Cardiac atrium fibroblast (primary cell): Measurements from ENCODE around the gene CIART. TPM values are rescaled to one million over a fixed set of nuclear protein-coding genes. Genes with fewer than 3 reads are reported as not detected.

Experiments used
- total RNA-seq: library from RNA; depleted of rRNA; stranded (reverse); fragments of >200 nt; gene quantifications from 2 replicates; pipeline ENCODE4 v1.2.3, GENCODE V29; 2015

The CIART gene, protein sequence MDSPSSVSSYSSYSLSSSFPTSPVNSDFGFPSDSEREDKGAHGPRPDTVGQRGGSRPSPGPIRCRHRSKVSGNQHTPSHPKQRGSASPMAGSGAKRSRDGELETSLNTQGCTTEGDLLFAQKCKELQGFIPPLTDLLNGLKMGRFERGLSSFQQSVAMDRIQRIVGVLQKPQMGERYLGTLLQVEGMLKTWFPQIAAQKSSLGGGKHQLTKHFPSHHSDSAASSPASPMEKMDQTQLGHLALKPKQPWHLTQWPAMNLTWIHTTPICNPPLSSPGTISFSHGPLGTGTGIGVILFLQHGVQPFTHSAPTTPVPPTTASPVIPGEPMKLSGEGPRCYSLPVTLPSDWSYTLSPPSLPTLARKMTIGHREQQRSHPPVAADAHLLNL
- 10.2 and 10.3 TPM in 2 replicates for total RNA-seq

DNA sequence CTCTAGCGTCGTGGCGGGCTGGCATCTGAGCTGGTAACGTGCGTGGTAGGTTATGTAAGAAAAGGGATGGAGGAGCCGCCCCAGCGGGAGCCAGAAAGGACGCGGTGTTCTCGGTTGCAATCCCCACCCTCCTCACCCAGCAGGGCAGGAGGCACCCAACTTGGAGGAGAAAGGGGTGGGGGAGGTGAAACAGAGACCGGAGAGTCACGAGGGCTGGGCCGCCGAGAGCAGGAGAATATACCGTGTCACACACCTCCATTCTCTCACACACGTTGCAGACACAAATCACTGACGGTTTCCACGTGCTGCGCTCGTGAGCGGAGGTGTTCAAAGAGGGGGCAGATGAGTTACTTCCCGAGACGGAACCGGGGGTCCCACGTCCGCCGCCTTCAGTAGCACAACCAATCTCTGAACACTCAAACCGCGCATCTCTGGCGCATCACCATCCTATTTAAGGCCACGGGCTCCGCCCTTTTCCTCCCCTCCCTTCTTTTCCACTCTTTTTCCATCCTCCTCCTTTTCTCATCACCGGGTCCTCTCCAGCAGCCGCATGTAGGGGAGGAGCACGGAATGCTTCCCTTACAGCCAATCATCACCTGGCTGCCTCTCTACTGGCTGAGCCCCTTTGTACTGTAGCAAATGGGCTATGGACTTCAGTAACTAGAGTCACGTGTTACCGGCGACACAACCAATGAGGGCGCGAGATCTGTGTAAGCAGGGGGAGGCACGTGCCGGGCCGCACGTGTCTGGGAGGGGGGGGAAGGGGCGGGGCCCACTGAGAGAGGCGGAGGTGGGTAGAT lies at the start of gene CIART:
Gene CIART, plus strand, starts transcription at position 797 of the 800 bp plus-strand sequence. CDS start 714 bp downstream, outside the sequence.

DNA sequence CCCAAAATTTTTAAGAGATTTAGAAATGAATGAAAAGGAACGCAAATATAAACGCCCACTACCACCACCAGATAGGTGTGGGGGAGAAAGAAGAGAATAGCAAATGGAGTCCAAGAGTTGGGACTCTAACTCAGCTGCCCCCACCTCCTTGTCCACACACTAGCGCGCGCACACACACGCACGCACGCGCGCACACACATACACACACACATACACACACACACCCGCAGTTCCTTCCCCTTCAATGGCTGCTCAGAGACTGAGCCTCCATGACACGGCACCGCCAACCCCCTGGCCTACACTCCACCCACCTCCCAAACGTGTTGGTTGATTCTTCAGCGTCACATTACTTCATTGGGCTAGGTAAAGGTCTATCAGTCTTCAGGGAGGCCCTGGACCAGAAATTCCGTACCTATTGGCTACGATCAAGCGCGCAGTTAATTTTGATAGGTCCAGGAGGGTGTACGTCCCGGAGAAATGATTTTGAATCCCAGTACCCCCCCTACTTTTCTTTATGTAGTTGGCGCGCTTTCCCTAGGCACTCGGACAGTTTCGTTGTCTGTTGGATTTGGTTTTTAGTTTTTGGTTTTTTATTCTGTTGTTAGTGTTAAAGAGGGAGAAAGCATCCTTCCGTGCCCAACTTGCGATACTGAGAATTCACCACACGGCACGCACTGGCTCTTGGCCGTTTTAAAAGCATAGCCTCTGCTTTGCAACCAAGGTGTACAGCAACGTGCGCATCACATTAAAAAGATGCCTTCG lies 46.3 kb upstream of the CIART start, which contains the start of gene ANP32E:
Gene ANP32E, minus strand, starts transcription at position 261 of the 762 bp plus-strand sequence. CDS start 326 bp downstream, outside the sequence.

DNA sequence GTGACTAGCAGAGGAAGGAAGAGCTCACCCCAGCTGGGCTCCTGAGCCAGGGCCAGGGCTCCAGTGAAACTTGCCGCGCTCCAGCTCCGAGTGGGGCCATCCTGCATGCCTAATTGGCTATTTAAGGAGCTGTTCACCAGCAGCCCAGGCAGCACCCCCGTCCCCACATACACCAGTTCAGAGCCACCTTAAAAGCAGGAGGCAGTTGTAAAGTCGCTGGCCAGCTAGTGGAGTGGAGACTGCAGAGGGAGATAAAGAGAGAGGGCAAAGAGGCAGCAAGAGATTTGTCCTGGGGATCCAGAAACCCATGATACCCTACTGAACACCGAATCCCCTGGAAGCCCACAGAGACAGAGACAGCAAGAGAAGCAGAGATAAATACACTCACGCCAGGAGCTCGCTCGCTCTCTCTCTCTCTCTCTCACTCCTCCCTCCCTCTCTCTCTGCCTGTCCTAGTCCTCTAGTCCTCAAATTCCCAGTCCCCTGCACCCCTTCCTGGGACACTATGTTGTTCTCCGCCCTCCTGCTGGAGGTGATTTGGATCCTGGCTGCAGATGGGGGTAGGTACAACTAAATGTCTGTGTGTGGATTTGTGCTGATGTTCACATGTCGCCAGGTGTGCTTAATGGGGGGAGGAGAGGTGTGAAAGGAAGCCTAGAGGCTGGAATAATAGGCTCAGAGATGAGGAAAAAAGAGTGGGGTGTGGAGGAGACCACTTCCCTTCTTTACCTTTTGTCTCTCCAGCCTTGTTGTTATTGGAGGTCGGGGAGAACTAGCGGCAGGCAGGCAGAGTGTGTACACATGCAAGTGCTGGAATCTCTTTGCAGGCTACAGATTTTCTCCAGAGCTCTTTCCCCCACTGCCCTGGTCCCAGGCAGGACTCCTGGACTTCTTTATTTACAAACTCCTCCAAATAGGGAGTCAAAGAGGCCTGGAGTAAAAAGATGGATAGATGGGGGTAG lies 24.4 kb upstream of the CIART start, which contains the start of gene CA14:
Gene CA14, plus strand, starts transcription at position 151 of the 962 bp plus-strand sequence. Its CDS starts 355 bp downstream, at position 506.

DNA sequence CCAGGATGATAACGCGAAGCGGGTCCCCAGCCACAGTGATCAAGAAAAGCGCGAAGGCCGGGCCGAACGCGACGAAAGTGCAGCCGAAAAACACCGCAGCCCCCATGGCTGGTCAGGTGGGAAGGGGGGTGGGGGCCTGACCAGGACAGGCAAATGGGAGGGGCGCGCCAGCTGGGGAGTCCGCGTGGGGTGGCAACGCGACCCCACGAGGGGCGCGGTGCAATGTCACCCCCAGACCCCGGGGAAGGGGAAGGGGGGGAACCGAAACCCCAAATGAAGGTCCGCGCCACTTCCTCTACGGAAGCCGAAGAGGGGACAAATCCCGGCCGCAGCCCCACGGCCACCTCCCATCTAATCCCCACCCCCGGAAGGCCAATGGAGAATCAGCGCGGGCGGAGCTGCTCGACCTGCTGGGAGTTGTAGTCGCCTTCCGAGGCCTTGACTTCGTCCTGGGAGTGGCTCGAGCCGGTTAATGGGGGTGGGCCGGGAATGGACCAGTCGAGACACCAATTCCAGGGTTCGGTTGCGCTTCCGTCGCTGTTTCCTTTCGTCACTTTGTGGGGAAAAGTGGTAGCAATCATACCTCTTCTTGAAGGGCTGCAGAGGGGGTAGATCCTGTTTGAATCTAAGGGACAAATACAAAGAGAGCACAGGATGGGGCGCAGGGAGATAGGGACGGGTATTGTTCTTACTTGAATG lies 13.5 kb upstream of the CIART start, which contains the start of gene APH1A:
Gene APH1A, minus strand, starts transcription at position 312 of the 699 bp plus-strand sequence. Its CDS starts 206 bp downstream, at position 106.

DNA sequence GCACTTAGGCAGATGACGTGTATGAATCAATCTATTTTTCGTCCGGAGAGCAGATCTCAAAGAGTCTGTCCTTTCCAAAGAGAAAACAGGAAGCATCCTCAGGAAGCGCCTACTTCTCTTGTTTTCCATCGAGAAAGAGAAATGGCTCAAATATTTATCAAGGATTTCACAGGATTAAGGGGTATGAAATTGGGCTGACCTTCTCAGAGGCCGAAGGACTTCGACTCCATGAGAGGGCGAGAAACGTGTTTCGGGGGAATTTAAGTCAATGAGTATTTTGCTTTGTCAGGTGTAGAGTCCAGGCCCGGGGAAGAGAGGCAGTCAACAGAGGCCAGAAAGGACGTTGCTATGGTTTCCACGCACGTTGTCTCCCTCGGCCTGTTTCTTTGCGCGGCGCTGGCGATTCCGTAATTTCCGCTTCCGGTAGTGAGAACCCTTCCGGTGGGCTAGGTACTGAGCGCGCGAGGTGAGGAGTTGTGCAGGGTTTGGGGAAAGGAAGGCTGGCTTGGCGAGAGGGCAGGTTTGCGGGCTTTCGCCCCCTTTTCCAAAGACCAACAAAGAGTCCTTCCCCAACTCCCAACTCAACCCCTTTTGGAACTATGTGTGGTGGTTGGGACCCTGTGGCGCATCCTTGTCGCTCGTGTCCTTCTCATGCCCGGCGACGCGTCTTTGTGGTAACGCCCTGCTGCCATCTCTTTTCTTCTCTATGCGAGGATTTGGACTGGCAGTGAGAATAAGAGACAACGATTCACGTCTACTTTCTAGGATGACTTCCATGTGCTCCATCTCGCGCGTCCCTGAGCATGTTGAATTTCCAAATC lies 11.3 kb downstream of the CIART start, which contains the start of gene MRPS21:
Gene MRPS21, plus strand, starts transcription at position 429 of the 821 bp plus-strand sequence. CDS start 506 bp downstream, outside the sequence.

Other genes with a start within 250 kb of the CIART start
- 16.7 and 21.1 TPM in 2 replicates for gene VPS45, start 214.8 kb upstream of the CIART start, total RNA-seq
- gene PLEKHO1, start 132.6 kb upstream of the CIART start, total RNA-seq = 18.1 and 19.0 TPM in 2 replicates
- 10.1 and 18.0 TPM in 2 replicates for gene ANP32E, start 46.4 kb upstream of the CIART start, total RNA-seq
- not detected in 2 replicates for gene CA14, start 24.8 kb upstream of the CIART start, total RNA-seq
- gene APH1A, start 13.5 kb upstream of the CIART start, total RNA-seq = 87.3 and 95.1 TPM in 2 replicates
- 1.5 and 10.7 TPM in 2 replicates for gene C1orf54, start 9.8 kb upstream of the CIART start, total RNA-seq
- gene MRPS21, start 11.3 kb downstream of the CIART start, total RNA-seq = 43.6 and 46.4 TPM in 2 replicates
- gene PRPF3, start 39.0 kb downstream of the CIART start, total RNA-seq = 16.8 and 30.9 TPM in 2 replicates
- gene RPRD2, start 81.6 kb downstream of the CIART start, total RNA-seq = 6.0 and 7.3 TPM in 2 replicates
- gene TARS2, start 204.9 kb downstream of the CIART start, total RNA-seq = 10.9 and 15.9 TPM in 2 replicates
- gene ECM1, start 225.6 kb downstream of the CIART start, total RNA-seq = 20.6 and 54.5 TPM in 2 replicates
- not detected in 2 replicates for gene FALEC, start 233.2 kb downstream of the CIART start, total RNA-seq